Neutrophil (primary cell): ENCODE measurements around the gene TRERF1.

Source experiments
- H3K27ac ChIP-seq: fragments of 200-600 bp; sonication (generic); 2 replicates; pipeline ENCODE4 v1.5.1; 2016; ENCODE audit warnings: mild to moderate bottlenecking, moderate library complexity
- H3K27me3 ChIP-seq: fragments of 200-600 bp; sonication (generic); 2 replicates; pipeline ENCODE4 v1.6.0; 2016; ENCODE audit warnings: mild to moderate bottlenecking
- H3K36me3 ChIP-seq: fragments of 200-600 bp; sonication (generic); 2 replicates; pipeline ENCODE4 v1.5.1; 2017
- H3K4me1 ChIP-seq, 2 experiments: fragments of 200-600 bp in 1 of 2; sonication (generic) in 1 of 2; 1 replicate in 1 of 2; 2 replicates in 1 of 2; pipeline versions ENCODE4 v1.5.1 to v1.6.1; 2013 to 2016; ENCODE audit warnings: low read depth in 1 of 2, low read length in 1 of 2, mild to moderate bottlenecking in 1 of 2, moderate library complexity in 1 of 2; ENCODE audit not compliant: control insufficient read depth in 1 of 2, insufficient read depth in 1 of 2
- H3K4me3 ChIP-seq, 2 experiments: fragments of 200-600 bp in 1 of 2; sonication (generic) in 1 of 2; 1 replicate in 1 of 2; 2 replicates in 1 of 2; pipeline ENCODE4 v1.5.1; 2013 to 2016; ENCODE audit warnings: low read depth in 1 of 2, low read length in 1 of 2, mild to moderate bottlenecking in 1 of 2, moderate library complexity in 1 of 2
- H3K9me3 ChIP-seq: fragments of 200-600 bp; sonication (generic); 2 replicates; pipeline ENCODE4 v1.5.1; 2016
- TF ChIP-seq, protein P1 (sequence below): fragments of 200-600 bp; sonication (generic); IDR thresholded peaks from 2 replicates; pipeline ENCODE4 v1.5.1; 2016; ENCODE audit warnings: antibody characterized with exemption

Gene TRERF1

DNA sequence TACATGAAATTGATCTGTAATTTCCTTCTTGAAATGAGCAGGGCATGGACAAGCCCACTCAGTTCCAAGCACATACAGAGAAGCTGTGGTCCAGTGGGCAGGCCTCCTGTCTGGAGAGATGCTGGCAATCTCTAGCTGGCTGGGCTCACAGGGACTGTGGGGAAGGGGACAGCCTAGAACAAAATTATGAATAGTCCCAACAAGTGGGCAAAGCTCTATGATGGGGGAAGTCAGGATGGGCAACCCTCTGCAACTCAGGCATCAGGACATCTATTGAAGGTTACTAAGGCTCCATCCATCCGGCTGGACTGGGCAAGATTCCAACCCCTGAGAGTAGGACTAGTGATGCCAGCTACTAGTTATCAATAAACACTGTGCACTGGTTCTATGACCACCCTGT is 40.9 kb downstream of the TRERF1 start:
- H3K27ac ChIP-seq: peak overlapping the region; percentile 68
- TF ChIP-seq, protein P1, sequence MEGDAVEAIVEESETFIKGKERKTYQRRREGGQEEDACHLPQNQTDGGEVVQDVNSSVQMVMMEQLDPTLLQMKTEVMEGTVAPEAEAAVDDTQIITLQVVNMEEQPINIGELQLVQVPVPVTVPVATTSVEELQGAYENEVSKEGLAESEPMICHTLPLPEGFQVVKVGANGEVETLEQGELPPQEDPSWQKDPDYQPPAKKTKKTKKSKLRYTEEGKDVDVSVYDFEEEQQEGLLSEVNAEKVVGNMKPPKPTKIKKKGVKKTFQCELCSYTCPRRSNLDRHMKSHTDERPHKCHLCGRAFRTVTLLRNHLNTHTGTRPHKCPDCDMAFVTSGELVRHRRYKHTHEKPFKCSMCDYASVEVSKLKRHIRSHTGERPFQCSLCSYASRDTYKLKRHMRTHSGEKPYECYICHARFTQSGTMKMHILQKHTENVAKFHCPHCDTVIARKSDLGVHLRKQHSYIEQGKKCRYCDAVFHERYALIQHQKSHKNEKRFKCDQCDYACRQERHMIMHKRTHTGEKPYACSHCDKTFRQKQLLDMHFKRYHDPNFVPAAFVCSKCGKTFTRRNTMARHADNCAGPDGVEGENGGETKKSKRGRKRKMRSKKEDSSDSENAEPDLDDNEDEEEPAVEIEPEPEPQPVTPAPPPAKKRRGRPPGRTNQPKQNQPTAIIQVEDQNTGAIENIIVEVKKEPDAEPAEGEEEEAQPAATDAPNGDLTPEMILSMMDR: no peak
- no peak overlapping the region for H3K4me3 ChIP-seq
- H3K9me3 ChIP-seq: no peaks in the 10 kb centered on the region
- no peaks in the 10 kb centered on the region for H3K36me3 ChIP-seq
- peaks cover 36 to 39% of the 10 kb centered on the region in 2 experiments for H3K4me1 ChIP-seq
- H3K27me3 ChIP-seq: no peaks in the 10 kb centered on the region

DNA sequence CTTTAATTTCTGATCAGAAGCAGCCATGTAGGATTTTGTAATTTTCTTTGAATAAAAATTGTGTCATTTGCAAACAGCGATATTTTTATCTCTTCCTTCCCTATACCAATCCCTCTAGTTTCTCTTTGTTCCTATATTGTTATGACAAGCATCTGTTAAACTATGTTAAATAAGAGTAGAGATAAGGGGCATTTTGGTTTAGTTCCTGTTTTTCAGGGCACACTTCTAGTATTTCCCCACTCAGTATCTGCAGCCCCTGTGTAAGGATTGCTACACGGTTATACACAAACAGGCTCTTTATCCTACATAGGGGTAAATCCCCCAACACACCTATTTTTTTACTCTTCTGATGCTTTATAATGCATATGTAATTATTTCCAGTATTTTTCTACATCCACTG is 42.1 kb downstream of the TRERF1 start:
- H3K36me3 ChIP-seq: no peaks in the 10 kb centered on the region
- H3K27ac ChIP-seq: peak overlapping the region; percentile 35
- H3K27me3 ChIP-seq: no peaks in the 10 kb centered on the region
- peaks cover 36 to 39% of the 10 kb centered on the region in 2 experiments for H3K4me1 ChIP-seq
- TF ChIP-seq, protein P1: no peak
- no peaks in the 10 kb centered on the region for H3K9me3 ChIP-seq
- H3K4me3 ChIP-seq: no peak overlapping the region

DNA sequence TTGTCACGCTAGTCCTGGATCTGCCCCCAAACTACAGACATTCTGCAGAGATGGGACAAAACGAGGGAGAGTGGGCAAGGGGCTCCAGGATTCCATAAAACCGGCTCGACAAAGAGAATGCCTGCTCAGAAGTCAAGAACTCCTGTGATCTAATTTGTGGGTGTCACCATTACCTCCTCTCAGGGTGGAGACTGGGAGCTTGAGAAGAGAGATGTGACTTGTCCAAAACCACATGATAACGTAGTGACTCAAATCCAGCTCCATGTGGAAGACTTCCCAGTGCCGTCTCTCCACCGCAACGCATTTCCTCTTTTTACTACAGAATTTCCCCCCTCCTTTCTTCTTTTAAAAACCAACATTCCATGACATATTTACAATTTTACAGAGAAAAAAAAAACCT is 44.3 kb downstream of the TRERF1 start:
- peaks cover 37 to 42% of the 10 kb centered on the region in 2 experiments for H3K4me1 ChIP-seq
- no peaks in the 10 kb centered on the region for H3K36me3 ChIP-seq
- H3K27ac ChIP-seq: no peak overlapping the region
- TF ChIP-seq, protein P1: no peak
- no peaks in the 10 kb centered on the region for H3K9me3 ChIP-seq
- H3K27me3 ChIP-seq: no peaks in the 10 kb centered on the region
- H3K4me3 ChIP-seq: no peak overlapping the region

DNA sequence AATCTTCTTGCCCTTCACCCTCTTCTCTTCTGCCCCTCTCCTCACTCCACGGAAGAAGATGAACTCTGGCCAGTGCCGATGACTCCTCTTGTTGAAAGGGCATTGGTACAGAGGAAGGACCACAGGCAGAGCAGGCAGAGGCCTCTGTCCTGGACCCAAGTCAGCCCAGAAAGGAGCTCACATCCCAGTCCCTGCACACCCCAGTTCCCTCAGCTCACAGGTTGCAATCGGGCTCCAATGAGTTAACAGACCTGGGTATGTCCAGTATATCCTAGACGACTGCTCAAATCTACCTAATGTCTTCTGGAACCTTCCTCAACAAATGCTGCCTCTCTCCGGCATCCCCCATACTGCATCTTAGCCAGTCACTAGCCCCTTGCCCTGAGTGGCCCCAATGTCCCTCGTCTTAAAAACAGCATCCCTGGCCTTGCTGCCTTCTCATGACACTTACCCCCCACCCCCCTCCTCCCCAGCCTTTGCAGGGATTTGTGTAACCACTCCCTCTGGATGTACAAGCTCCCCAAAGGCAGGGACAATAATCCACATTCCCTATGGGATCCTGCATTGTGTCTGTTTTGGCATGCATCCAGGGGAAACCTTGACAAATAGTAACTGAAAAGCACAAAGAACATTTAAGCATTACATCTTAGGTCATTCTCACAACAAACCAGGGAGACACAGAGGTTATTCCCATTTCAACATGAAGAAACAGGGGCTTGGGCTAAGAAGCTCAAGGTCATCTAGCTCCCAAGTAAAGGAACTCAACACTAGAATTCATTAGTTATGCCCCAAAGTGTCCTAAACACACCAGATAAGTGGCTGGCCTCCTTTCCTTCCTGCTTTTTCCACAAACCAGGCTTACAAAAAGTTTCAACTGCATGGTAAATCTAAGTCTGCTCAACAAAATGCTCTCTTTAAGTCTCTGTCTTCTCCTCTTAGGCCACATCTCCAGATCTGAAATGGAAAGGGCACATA is 45.1 kb downstream of the TRERF1 start:
- no peaks in the 10 kb centered on the region for H3K9me3 ChIP-seq
- peaks cover 39 to 46% of the 10 kb centered on the region in 2 experiments for H3K4me1 ChIP-seq
- no peak overlapping the region for H3K4me3 ChIP-seq
- no peaks in the 10 kb centered on the region for H3K27me3 ChIP-seq
- H3K36me3 ChIP-seq: no peaks in the 10 kb centered on the region
- H3K27ac ChIP-seq: no peak overlapping the region
- TF ChIP-seq, protein P1: no peak

DNA sequence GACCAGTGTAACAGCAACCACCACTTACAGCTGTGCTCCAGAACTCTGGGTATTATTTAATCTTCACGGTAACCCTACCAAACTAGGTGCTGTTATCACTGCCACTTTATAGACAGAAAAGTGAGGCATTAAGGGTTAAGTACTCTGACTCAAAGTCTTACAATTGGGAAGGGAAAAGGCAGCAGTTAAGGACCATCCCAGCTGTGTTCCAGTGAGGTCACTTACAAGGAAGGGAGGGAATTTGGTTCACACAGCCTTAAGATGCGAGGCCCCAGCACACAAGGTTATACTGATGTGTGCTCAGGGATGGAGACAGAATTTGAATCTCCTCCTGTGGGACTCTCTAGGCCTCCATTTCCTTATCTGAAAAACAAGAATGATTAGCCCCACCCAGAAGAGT is 46.7 kb downstream of the TRERF1 start:
- Histone ChIP-seq H3K9me3 (no peaks in the 10 kb centered on the region), H3K27ac (no peak overlapping the region), H3K4me3 (no peak overlapping the region), H3K36me3 (no peaks in the 10 kb centered on the region), H3K27me3 (no peaks in the 10 kb centered on the region), H3K4me1 (peaks cover 26 to 35% of the 10 kb centered on the region in 2 experiments)
- TF ChIP-seq, protein P1: no peak
